ENCODE measurements around the gene PTTG1IP. TPM values are rescaled to one million over a fixed set of nuclear protein-coding genes. Genes with fewer than 3 reads are reported as not detected.

The PTTG1IP gene
- total RNA-seq, 1 experiment from 2014 or later = 330 TPM

GRCh38 chr21:44919111-44919912, 45.8 kb upstream of the PTTG1IP start:
- ChIA-PET CTCF (no interaction called here), POLR2A (ENCODE audit: unreplicated experiment) (no interaction called here)
- no peak overlapping the region for H3K27ac ChIP-seq (ENCODE audit: low read length)
- H3K4me3 ChIP-seq (ENCODE audit: low read length) = no peak overlapping the region
- H4K20me1 ChIP-seq (ENCODE audit: low read length) = no peaks in the 10 kb centered on the region
- H3K9me2 ChIP-seq (replicated peaks; ENCODE audit: low read length) = no peaks in the 10 kb centered on the region
- intact Hi-C loops (cut with micrococcal nuclease) = no loop called here
- peaks cover 34% of the 10 kb centered on the region for H3K79me2 ChIP-seq (ENCODE audit: low read length)
- no peaks in the 10 kb centered on the region for H3K27me3 ChIP-seq (ENCODE audit: low read length)
- H3K36me3 ChIP-seq (ENCODE audit: low read depth, low read length) = no peaks in the 10 kb centered on the region
- no peaks in the 10 kb centered on the region for H3K9me3 ChIP-seq (ENCODE audit: low read length)
- H3K4me2 ChIP-seq (ENCODE audit: low read length) = no peak overlapping the region
- no peak for ATAC-seq
- BruUV-seq (replicated peaks) = no TSS peak
- H3K9ac ChIP-seq (ENCODE audit: low read length) = no peak overlapping the region
- no peak overlapping the region for H2AFZ ChIP-seq (ENCODE audit: low read length)
- TF ChIP-seq CTCF (conservative IDR thresholded peaks at IDR 0.05; ENCODE audit: low read depth, low read length) (no peak), EZH2phosphoT487 (IDR thresholded peaks at IDR 0.05; ENCODE audit: borderline replicate concordance, low read length) (no peak), EZH2 (IDR thresholded peaks at IDR 0.05; ENCODE audit: low read length, unreplicated experiment) (no peak)
- peaks cover 39% of the 10 kb centered on the region for H3K4me1 ChIP-seq (ENCODE audit: insufficient read depth, low read length)
- no peak for DNase-seq
- H3F3A ChIP-seq (ENCODE audit: low read length, unreplicated experiment) = peaks cover 10% of the 10 kb centered on the region

GRCh38 chr21:44918581-44919033, 45.1 kb upstream of the PTTG1IP start:
- H4K20me1 ChIP-seq (ENCODE audit: low read length) = no peaks in the 10 kb centered on the region
- no peaks in the 10 kb centered on the region for H3K36me3 ChIP-seq (ENCODE audit: low read depth, low read length)
- CTCF ChIA-PET = interaction anchor here (0.6 kb wide), 1 partner anchor 110 kb away, joined by 3 read pairs; no protein-coding TSS in a partner anchor
- no TSS peak for BruUV-seq (replicated peaks)
- H3K9me3 ChIP-seq (ENCODE audit: low read length) = no peaks in the 10 kb centered on the region
- DNase-seq (no peak), ATAC-seq (no peak)
- peaks cover 10% of the 10 kb centered on the region for H3F3A ChIP-seq (ENCODE audit: low read length, unreplicated experiment)
- TF ChIP-seq EZH2phosphoT487 (IDR thresholded peaks at IDR 0.05; ENCODE audit: borderline replicate concordance, low read length) (no peak), CTCF (conservative IDR thresholded peaks at IDR 0.05; ENCODE audit: low read depth, low read length) (no peak), EZH2 (IDR thresholded peaks at IDR 0.05; ENCODE audit: low read length, unreplicated experiment) (no peak)
- peaks cover 27% of the 10 kb centered on the region for H3K79me2 ChIP-seq (ENCODE audit: low read length)
- H3K4me1 ChIP-seq (ENCODE audit: insufficient read depth, low read length) = peaks cover 44% of the 10 kb centered on the region
- POLR2A ChIA-PET (ENCODE audit: unreplicated experiment) = no interaction called here
- no peak overlapping the region for H3K4me2 ChIP-seq (ENCODE audit: low read length)
- intact Hi-C loops (cut with micrococcal nuclease) = no loop called here
- no peak overlapping the region for H3K9ac ChIP-seq (ENCODE audit: low read length)
- no peak overlapping the region for H2AFZ ChIP-seq (ENCODE audit: low read length)
- H3K4me3 ChIP-seq (ENCODE audit: low read length) = no peak overlapping the region
- no peaks in the 10 kb centered on the region for H3K27me3 ChIP-seq (ENCODE audit: low read length)
- H3K9me2 ChIP-seq (replicated peaks; ENCODE audit: low read length) = no peaks in the 10 kb centered on the region
- no peak overlapping the region for H3K27ac ChIP-seq (ENCODE audit: low read length)

- ChIA-PET POLR2A (ENCODE audit: unreplicated experiment) (no interaction called here), CTCF (interaction anchor here (0.6 kb wide), 1 partner anchor 109 kb away, joined by 3 read pairs; no protein-coding TSS in a partner anchor)
Measured at GRCh38 chr21:44918107-44918470, 44.6 kb upstream of the PTTG1IP start.

More at GRCh38 chr21:44918107-44918470, 44.6 kb upstream of the PTTG1IP start:
- Histone ChIP-seq H3K36me3 (ENCODE audit: low read depth, low read length) (no peaks in the 10 kb centered on the region), H4K20me1 (ENCODE audit: low read length) (no peaks in the 10 kb centered on the region), H3K79me2 (ENCODE audit: low read length) (peaks cover 25% of the 10 kb centered on the region), H3K9me2 (replicated peaks; ENCODE audit: low read length) (no peaks in the 10 kb centered on the region), H3K4me2 (ENCODE audit: low read length) (no peak overlapping the region), H3K4me3 (ENCODE audit: low read length) (no peak overlapping the region), H2AFZ (ENCODE audit: low read length) (no peak overlapping the region), H3K9ac (ENCODE audit: low read length) (no peak overlapping the region; the same call in 1 of the 2 replicates), H3K4me1 (ENCODE audit: insufficient read depth, low read length) (peaks cover 50% of the 10 kb centered on the region), H3K27me3 (ENCODE audit: low read length) (no peaks in the 10 kb centered on the region), H3K27ac (ENCODE audit: low read length) (no peak overlapping the region), H3K9me3 (ENCODE audit: low read length) (no peaks in the 10 kb centered on the region), H3F3A (ENCODE audit: low read length, unreplicated experiment) (peaks cover 10% of the 10 kb centered on the region)
- no peak for TF ChIP-seq EZH2 (IDR thresholded peaks at IDR 0.05; ENCODE audit: low read length, unreplicated experiment)
- ATAC-seq (no peak), DNase-seq (no peak)
- intact Hi-C loops (cut with micrococcal nuclease) = no loop called here
- BruUV-seq (replicated peaks) = no TSS peak
